Calu3 (cell line): ENCODE data around the gene CYB5R4. TPM values are rescaled to one million over a fixed set of nuclear protein-coding genes. Genes with fewer than 3 reads are reported as not detected.

Experiments
- BruUV-seq: library from RNA; stranded (reverse); fragments of 400-500 nt; replicated peaks from 2 replicates; lab custom pipeline; 2021; lab: Mats Ljungman, UMichigan
- CTCF ChIA-PET: fragments of 300-600 bp; sonication (Branson Sonifier 250); formaldehyde crosslinking; loops from one replicate; lab custom pipeline; 2022; ENCODE audit warnings: antibody characterized with exemption; lab: Charles Lee
- DNase-seq: peaks from one replicate; pipeline ENCODE4 v3.0.0; 2022
- H3K27ac Mint-ChIP-seq: one replicate; pipeline ENCODE4 v1.8.0; 2022; ENCODE audit warnings: mixed read lengths; ENCODE audit not compliant: unreplicated experiment
- H3K27me3 Mint-ChIP-seq: one replicate; pipeline ENCODE4 v1.8.0; 2022; ENCODE audit warnings: mixed read lengths; ENCODE audit not compliant: unreplicated experiment
- H3K36me3 Mint-ChIP-seq: one replicate; pipeline ENCODE4 v1.8.0; 2022; ENCODE audit warnings: mild to moderate bottlenecking, moderate library complexity, mixed read lengths; ENCODE audit not compliant: insufficient read depth, unreplicated experiment
- H3K4me1 Mint-ChIP-seq: one replicate; pipeline ENCODE4 v1.8.0; 2022; ENCODE audit warnings: mild to moderate bottlenecking, low read depth, mixed read lengths; ENCODE audit not compliant: unreplicated experiment
- H3K4me3 Mint-ChIP-seq: one replicate; pipeline ENCODE4 v1.8.0; 2022; ENCODE audit warnings: mild to moderate bottlenecking, low read depth, moderate library complexity, mixed read lengths; ENCODE audit not compliant: unreplicated experiment
- H3K9me3 Mint-ChIP-seq: one replicate; pipeline ENCODE4 v1.8.0; 2022; ENCODE audit warnings: low read depth, mixed read lengths; ENCODE audit not compliant: unreplicated experiment
- intact Hi-C: fragments of 100-400 bp; cut with micrococcal nuclease; formaldehyde crosslinking; loops from one replicate; pipeline ENCODE4 v1.10.0; 2022; ENCODE audit not compliant: unreplicated experiment
- total RNA-seq: library from RNA; stranded (reverse); gene quantifications from 2 replicates; pipeline ENCODE4 v1.2.3, GENCODE V29; 2022
- TF ChIP-seq, protein P1 (sequence below): fragments of 200-600 bp; IDR thresholded peaks from one replicate; pipeline ENCODE4 v1.8.0; 2022; ENCODE audit warnings: antibody characterized with exemption; ENCODE audit not compliant: unreplicated experiment

Gene CYB5R4
- total RNA-seq, 1 experiment from 2014 or later = 28.3 TPM

DNA sequence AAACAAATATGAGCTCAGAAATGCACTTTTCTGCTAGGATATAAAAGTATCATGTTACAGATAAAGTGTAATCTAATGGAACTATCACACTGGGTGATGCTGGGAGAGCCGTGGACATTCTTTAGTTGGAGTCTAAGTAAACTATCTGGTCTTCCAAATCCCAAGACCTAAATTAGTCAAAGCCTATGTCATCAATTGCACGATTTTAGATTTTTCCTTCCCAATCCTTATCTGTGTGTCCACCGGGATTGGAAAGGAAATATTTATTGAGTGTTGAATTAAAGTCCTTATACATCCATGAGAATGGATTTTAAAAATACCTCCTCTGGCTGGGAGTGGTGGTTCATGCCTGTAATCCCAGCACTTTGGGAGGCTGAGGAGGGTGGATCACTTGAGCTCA is 154.4 kb downstream of the CYB5R4 start:
- H3K27me3 Mint-ChIP-seq = no peaks in the 10 kb centered on the region
- H3K9me3 Mint-ChIP-seq = no peaks in the 10 kb centered on the region
- H3K36me3 Mint-ChIP-seq = no peaks in the 10 kb centered on the region
- H3K4me3 Mint-ChIP-seq = no peak overlapping the region
- BruUV-seq = no TSS peak
- H3K27ac Mint-ChIP-seq = no peak overlapping the region
- no peak for DNase-seq
- no peaks in the 10 kb centered on the region for H3K4me1 Mint-ChIP-seq
- TF ChIP-seq, protein P1, sequence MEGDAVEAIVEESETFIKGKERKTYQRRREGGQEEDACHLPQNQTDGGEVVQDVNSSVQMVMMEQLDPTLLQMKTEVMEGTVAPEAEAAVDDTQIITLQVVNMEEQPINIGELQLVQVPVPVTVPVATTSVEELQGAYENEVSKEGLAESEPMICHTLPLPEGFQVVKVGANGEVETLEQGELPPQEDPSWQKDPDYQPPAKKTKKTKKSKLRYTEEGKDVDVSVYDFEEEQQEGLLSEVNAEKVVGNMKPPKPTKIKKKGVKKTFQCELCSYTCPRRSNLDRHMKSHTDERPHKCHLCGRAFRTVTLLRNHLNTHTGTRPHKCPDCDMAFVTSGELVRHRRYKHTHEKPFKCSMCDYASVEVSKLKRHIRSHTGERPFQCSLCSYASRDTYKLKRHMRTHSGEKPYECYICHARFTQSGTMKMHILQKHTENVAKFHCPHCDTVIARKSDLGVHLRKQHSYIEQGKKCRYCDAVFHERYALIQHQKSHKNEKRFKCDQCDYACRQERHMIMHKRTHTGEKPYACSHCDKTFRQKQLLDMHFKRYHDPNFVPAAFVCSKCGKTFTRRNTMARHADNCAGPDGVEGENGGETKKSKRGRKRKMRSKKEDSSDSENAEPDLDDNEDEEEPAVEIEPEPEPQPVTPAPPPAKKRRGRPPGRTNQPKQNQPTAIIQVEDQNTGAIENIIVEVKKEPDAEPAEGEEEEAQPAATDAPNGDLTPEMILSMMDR = no peak
- intact Hi-C loops = no loop called here
- CTCF ChIA-PET = no interaction called here

DNA sequence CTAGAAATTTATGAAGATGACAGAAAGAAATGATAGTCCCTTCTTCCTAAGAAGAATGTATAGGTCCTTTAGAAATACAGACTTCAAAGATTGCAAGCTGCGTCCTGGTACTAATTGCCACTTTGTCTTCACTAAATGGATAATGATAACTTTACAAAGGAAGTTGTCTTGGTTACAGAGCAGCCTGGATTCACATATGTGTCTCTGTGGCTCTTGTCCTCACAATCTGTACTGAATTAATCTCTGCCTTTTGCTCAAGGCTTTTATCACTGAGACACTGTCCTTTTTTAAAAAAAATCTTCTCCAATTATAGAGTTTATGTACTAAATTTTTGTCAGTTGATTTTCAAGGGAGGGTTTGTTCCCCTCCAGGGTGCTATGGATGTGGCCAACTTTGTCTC is 156.5 kb downstream of the CYB5R4 start:
- Mint-ChIP-seq H3K36me3 (no peaks in the 10 kb centered on the region), H3K27me3 (no peaks in the 10 kb centered on the region), H3K4me3 (no peak overlapping the region), H3K9me3 (no peaks in the 10 kb centered on the region), H3K27ac (no peak overlapping the region), H3K4me1 (no peaks in the 10 kb centered on the region)
- DNase-seq = no peak
- intact Hi-C loops = no loop called here
- no TSS peak for BruUV-seq
- CTCF ChIA-PET = no interaction called here
- TF ChIP-seq, protein P1 = no peak

Other genes starting within 250 kb of the CYB5R4 start
- gene SNAP91, start 150.6 kb upstream of the CYB5R4 start, total RNA-seq = not detected in 2 replicates
- gene RIPPLY2, start 6.3 kb upstream of the CYB5R4 start, total RNA-seq = 0.31 TPM in 1 of 2 replicates, not detected in the other
- 0.22 and 0.38 TPM in 2 replicates for gene MRAP2, start 174.1 kb downstream of the CYB5R4 start, total RNA-seq